Heart left ventricle (tissue), 16 donors: ENCODE data around the gene TMC3. TPM values are rescaled to one million over a fixed set of nuclear protein-coding genes. Genes with fewer than 3 reads are reported as not detected.

Experiments used
- ATAC-seq, 4 donors: fragments of 200-7000 bp; cut with Tn5 transposase; one replicate each; pipeline ENCODE4 v1.9.1; 2020 to 2022; ENCODE audit warnings: moderate library complexity in 4 of 4, mild to moderate bottlenecking in 3 of 4, moderate number of reproducible peaks in 1 of 4
- DNase-seq, 5 donors: peaks; one replicate each; pipeline ENCODE4 v3.0.0-alpha.2; 2020
- H3K27ac ChIP-seq, 12 donors: fragments of 200-600 bp; sonication (generic) in 4 of 12; one replicate each; pipeline versions ENCODE4 v1.5.0 to v1.8.0; 2016 to 2022; ENCODE audit warnings: mild to moderate bottlenecking in 2 of 12
- H3K27me3 ChIP-seq, 9 donors: fragments of 200-600 bp; sonication (generic) in 2 of 9; one replicate each; pipeline versions ENCODE4 v1.5.1 to v1.8.0; 2016 to 2022; ENCODE audit warnings: mild to moderate bottlenecking in 3 of 9
- H3K36me3 ChIP-seq, 9 donors: fragments of 200-600 bp; sonication (generic) in 2 of 9; one replicate each; pipeline versions ENCODE4 v1.5.0 to v1.8.0; 2018 to 2022; ENCODE audit warnings: mild to moderate bottlenecking in 2 of 9
- H3K4me1 ChIP-seq, 12 donors: fragments of 200-600 bp; sonication (generic) in 4 of 12; one replicate each; pipeline versions ENCODE4 v1.5.0 to v1.8.0; 2016 to 2022; ENCODE audit warnings: mild to moderate bottlenecking in 3 of 12
- H3K4me3 ChIP-seq, 12 donors: fragments of 200-600 bp; sonication (generic) in 4 of 12; one replicate each; pipeline versions ENCODE4 v1.5.0 to v1.8.0; 2017 to 2022; ENCODE audit warnings: mild to moderate bottlenecking in 9 of 12, moderate library complexity in 4 of 12
- H3K9me3 ChIP-seq, 12 donors: fragments of 200-600 bp; sonication (generic) in 4 of 12; one replicate each; pipeline versions ENCODE4 v1.5.0 to v1.8.0; 2016 to 2022; ENCODE audit warnings: mild to moderate bottlenecking in 1 of 12
- CTCF ChIP-seq, 12 donors: fragments of 200-600 bp; sonication (generic) in 4 of 12; IDR thresholded peaks; one replicate each; pipeline versions ENCODE4 v1.5.0 to v1.8.0; 2018 to 2022; ENCODE audit warnings: antibody characterized with exemption in 12 of 12, mild to moderate bottlenecking in 5 of 12
- POLR2A ChIP-seq, 2 donors: fragments of 450-650 bp; IDR thresholded peaks; one replicate each; pipeline ENCODE4 v1.6.1; 2017; ENCODE audit warnings: antibody characterized with exemption in 2 of 2, mild to moderate bottlenecking in 2 of 2, moderate library complexity in 2 of 2
- WGBS, 4 donors: extraction: QIAGEN DNeasy Blood & Tissue Kit in 2 of 4; methylation state at CpG; one replicate each; pipeline versions ENCODE4 v1.1.5 to v1.1.7; 2013 to 2018; 5-methylcytosine and 5-hydroxymethylcytosine counted together
- intact Hi-C, 10 donors: fragments of 100-400 bp; cut with DNase I; formaldehyde crosslinking; loops; one replicate each; pipeline versions ENCODE4 v1.11.1 to v1.14.2; 2022
- polyA plus RNA-seq, 2 donors: library from polyadenylated mRNA; stranded (reverse); fragments of 200-250 nt; gene quantifications; one replicate each; pipeline ENCODE4 v1.2.3, GENCODE V29; 2013
- total RNA-seq, 9 donors: library from RNA; depleted of rRNA in 2 of 9; stranded (reverse); fragments of >200 nt in 2 of 9; fragmentation: NEBNext Ultra II Directional in 3 of 9; extraction: Animal tissue kit (Norgen Biotek cat#: 25700) in 3 of 9; gene quantifications; one replicate each; pipeline versions ENCODE4 v1.1.0 to v1.2.4, GENCODE V29; 2016 to 2023
- donor health status: ischemic (EF 13 %, LVEDD 7.1; RV severe dilation, severe dysfunction).
- donor health status: healthy with polysubstance abuse.
- donor health status: DM: no; HTN: yes; CAD: no.
- donor health status: DM: no; HTN: no; CAD: no.
- donor health status: ischemic (EF 25% LVEDD 6.9; RV normal size, moderate dysfunction).
- donor health status: ischemic (EF 25% LVEDD 5.7; RV mildly dilated, moderate dysfunction).
- donor health status: healthy.
- donor health status: DM: yes; HTN: yes; CAD: no.
- donor health status: ischemic (EF 35%, LVEDD 5.7; RV mildly dilated, moderate dysfunction).
- donor health status: nonischemic (EF 11% LVEDD 7.7; RV severe dilation, severe dysfunction).
- donor health status: DM: yes; HTN: yes; CAD: no.
- donor health status: PGD.
- donor health status: ischemic (EF 29% LVEDD 5.4; RV normal size, mild dysfunction).
- donor health status: nonischemic (EF 23%, LVEDD 6.1; RV moderate dilation, normal function).

TMC3 gene
- total and polyA plus RNA-seq, 11 donors: 0.19 TPM; not detected in 10

- 77 to 85% (median 83%) methylated on average over 4 of the region's 4 CpGs for WGBS, 4 donors
- Histone ChIP-seq H3K36me3 (peaks cover 0 to 53% (median 17%) of the 10 kb centered on the region in 9 donors), H3K27ac (peak overlapping the region in 7 of 12 donors; percentile 9 to 93 (median 56)), H3K4me1 (peaks cover 0 to 92% (median 16%) of the 10 kb centered on the region in 12 donors), H3K4me3 (peak overlapping the region in 10 of 12 donors; percentile 2 to 65 (median 35)), H3K9me3 (no peaks in the 10 kb centered on the region), H3K27me3 (no peaks in the 10 kb centered on the region)
- intact Hi-C loops: no loop called here
- ATAC-seq: peak in 1 of 4 donors; percentile 47
- no peak for DNase-seq
- TF ChIP-seq POLR2A (IDR thresholded peaks at IDR 0.05) (no peak), CTCF (IDR thresholded peaks at IDR 0.05) (no peak)
These were observed 76.1 kb downstream of the TMC3 start for GRCh38 chr15:81297603-81298575.

- 38 to 47% (median 42%) methylated on average over 3 of the region's 3 CpGs for WGBS, 4 donors
- no peaks in the 10 kb centered on the region for H3K9me3 ChIP-seq
- H3K36me3 ChIP-seq: peaks cover 0 to 56% (median 15%) of the 10 kb centered on the region in 9 donors
- DNase-seq (no peak), ATAC-seq (no peak)
- intact Hi-C loops: no loop called here
- H3K4me1 ChIP-seq: peaks cover 0 to 92% (median 16%) of the 10 kb centered on the region in 12 donors
- H3K27ac ChIP-seq: peak overlapping the region in 10 of 12 donors; percentile 9 to 93 (median 52)
- H3K27me3 ChIP-seq: no peaks in the 10 kb centered on the region
- TF ChIP-seq CTCF (IDR thresholded peaks at IDR 0.05) (no peak), POLR2A (IDR thresholded peaks at IDR 0.05) (no peak)
- H3K4me3 ChIP-seq: peak overlapping the region in 10 of 12 donors; percentile 2 to 65 (median 35)
These were observed 76.9 kb downstream of the TMC3 start for GRCh38 chr15:81297147-81297572.

GRCh38 chr15:81296673-81297072, 77.3 kb downstream of the TMC3 start:
- DNase-seq (peak; percentile 50 to 79 (median 63)), ATAC-seq (peak; percentile 56 to 79 (median 65))
- WGBS, 4 donors: 53 to 74% (median 62%) methylated on average over 8 to 11 of the region's 11 CpGs
- Histone ChIP-seq H3K27ac (peak overlapping the region in 11 of 12 donors; percentile 9 to 93 (median 52)), H3K27me3 (no peaks in the 10 kb centered on the region), H3K4me3 (peak overlapping the region in 10 of 12 donors; percentile 2 to 65 (median 35)), H3K9me3 (no peaks in the 10 kb centered on the region), H3K4me1 (peaks cover 0 to 92% (median 16%) of the 10 kb centered on the region in 12 donors), H3K36me3 (peaks cover 0 to 53% (median 10%) of the 10 kb centered on the region in 9 donors)
- intact Hi-C loops: no loop called here
- TF ChIP-seq POLR2A (IDR thresholded peaks at IDR 0.05): no peak

- intact Hi-C loops: no loop called here
- Histone ChIP-seq H3K36me3 (peaks cover 0 to 51% (median 6%) of the 10 kb centered on the region in 9 donors), H3K4me3 (peak overlapping the region in 1 of 12 donors; percentile 65), H3K4me1 (peaks cover 0 to 87% (median 16%) of the 10 kb centered on the region in 12 donors), H3K27ac (peak overlapping the region in 11 of 12 donors; percentile 9 to 93 (median 52)), H3K27me3 (no peaks in the 10 kb centered on the region), H3K9me3 (no peaks in the 10 kb centered on the region)
- DNase-seq: no peak
- 78 to 86% (median 81%) methylated on average over 2 of the region's 2 CpGs for WGBS, 4 donors
- no peak for ATAC-seq
- TF ChIP-seq CTCF (IDR thresholded peaks at IDR 0.05) (no peak), POLR2A (IDR thresholded peaks at IDR 0.05) (no peak)
These were observed 77.8 kb downstream of the TMC3 start for GRCh38 chr15:81296186-81296585.
